ENCODE data around the gene ZNF513. TPM values are rescaled to one million over a fixed set of nuclear protein-coding genes. Genes with fewer than 3 reads are reported as not detected.
A peak's percentile ranks its signal among the peaks of the same experiment; 100 is the strongest.

ZNF513 gene
- total RNA-seq, 3 donors from 2014 or later (not counting 1 experiment from before 2014, with no cell fraction given) = 24.2 to 28.1 (median 26.1) TPM

DNA sequence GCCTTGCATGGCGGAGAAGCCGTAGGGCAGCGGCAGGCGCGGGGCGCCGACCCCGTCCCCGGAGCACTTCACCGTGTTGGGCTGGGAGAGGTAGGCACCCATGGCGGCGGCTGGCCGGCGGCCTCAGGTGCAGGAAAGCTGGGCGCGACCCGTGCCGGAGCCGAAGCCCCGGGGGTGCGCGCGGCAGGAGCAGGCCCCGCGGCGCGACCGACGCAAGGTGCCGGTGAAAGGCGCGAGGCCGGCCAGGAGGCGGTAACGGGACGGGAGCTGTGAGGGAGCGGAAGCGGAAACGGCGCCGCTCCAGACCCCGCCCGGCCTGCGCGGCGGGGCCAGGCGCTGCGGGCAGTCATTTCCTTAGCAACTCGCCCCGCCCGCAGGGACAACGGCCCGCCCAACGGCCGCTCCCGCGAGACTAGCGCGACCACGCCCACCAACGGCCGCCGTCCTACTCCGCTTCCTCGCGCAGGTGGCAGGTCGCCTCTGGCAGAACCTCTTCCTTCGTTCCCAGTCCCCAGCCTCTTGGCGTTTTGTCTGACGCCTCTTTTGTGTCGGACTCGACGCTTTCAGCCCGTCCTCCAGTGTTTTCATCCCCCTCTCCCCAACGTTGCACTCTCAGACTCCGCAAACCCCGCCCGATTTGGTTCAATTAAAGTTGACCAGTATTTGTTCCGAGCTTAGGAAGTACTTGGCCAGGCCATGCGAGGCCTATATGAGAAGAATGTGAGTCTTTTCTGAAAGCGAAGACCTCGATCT is 29.0 kb upstream of the ZNF513 start, which contains the start of gene PPM1G:
Gene PPM1G (minus strand): TSS at position 271 of the 753 bp plus-strand sequence. CDS start 169 bp downstream, at position 102.
- intact Hi-C loops (cut with micrococcal nuclease) = loop anchor here (1.0 to 2.0 kb wide), 4 partner anchors 18 to 79 kb away; partner anchors contain the start of genes EIF2B4, IFT172, NRBP1 and SNX17
- no peaks in the 10 kb centered on the region for H3K36me3 ChIP-seq (ENCODE audit: control insufficient read depth, insufficient read depth, low read length)
- H3K27me3 Mint-ChIP-seq (ENCODE audit: low read depth in 2 of 2) = peaks cover 10 to 13% of the 10 kb centered on the region in 2 donors
- peaks cover 27% of the 10 kb centered on the region for H3K4me1 ChIP-seq (ENCODE audit: control insufficient read depth, insufficient read depth, low read length)
- no peaks in the 10 kb centered on the region for H3K9me3 ChIP-seq (ENCODE audit: control insufficient read depth, insufficient read depth, low read length)
- peaks cover 30 to 38% of the 10 kb centered on the region in 2 donors for H3K4me1 Mint-ChIP-seq
- 2% methylated on average over 82 of the region's 82 CpGs for WGBS (ENCODE audit: insufficient coverage)
- TF ChIP-seq, protein P1, sequence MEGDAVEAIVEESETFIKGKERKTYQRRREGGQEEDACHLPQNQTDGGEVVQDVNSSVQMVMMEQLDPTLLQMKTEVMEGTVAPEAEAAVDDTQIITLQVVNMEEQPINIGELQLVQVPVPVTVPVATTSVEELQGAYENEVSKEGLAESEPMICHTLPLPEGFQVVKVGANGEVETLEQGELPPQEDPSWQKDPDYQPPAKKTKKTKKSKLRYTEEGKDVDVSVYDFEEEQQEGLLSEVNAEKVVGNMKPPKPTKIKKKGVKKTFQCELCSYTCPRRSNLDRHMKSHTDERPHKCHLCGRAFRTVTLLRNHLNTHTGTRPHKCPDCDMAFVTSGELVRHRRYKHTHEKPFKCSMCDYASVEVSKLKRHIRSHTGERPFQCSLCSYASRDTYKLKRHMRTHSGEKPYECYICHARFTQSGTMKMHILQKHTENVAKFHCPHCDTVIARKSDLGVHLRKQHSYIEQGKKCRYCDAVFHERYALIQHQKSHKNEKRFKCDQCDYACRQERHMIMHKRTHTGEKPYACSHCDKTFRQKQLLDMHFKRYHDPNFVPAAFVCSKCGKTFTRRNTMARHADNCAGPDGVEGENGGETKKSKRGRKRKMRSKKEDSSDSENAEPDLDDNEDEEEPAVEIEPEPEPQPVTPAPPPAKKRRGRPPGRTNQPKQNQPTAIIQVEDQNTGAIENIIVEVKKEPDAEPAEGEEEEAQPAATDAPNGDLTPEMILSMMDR (IDR thresholded peaks at IDR 0.05) = no peak
- no peaks in the 10 kb centered on the region for H3K27me3 ChIP-seq (ENCODE audit: control insufficient read depth, insufficient read depth, low read length)
- H3K4me3 ChIP-seq (ENCODE audit: low read length) = peak within 1 kb of the TSS; percentile 91
- H3K27ac Mint-ChIP-seq = peak within 1 kb of the TSS; percentile 92 to 93
- peak within 1 kb of the TSS; percentile 90 for H3K4me3 Mint-ChIP-seq
- ATAC-seq = peak; percentile 95 to 100 (median 97)
- no peaks in the 10 kb centered on the region for H3K9me3 Mint-ChIP-seq
- DNase-seq = peak; percentile 97 to 98
- peak within 1 kb of the TSS; percentile 79 for H3K27ac ChIP-seq (ENCODE audit: low read length)
- H3K36me3 Mint-ChIP-seq = no peaks in the 10 kb centered on the region

DNA sequence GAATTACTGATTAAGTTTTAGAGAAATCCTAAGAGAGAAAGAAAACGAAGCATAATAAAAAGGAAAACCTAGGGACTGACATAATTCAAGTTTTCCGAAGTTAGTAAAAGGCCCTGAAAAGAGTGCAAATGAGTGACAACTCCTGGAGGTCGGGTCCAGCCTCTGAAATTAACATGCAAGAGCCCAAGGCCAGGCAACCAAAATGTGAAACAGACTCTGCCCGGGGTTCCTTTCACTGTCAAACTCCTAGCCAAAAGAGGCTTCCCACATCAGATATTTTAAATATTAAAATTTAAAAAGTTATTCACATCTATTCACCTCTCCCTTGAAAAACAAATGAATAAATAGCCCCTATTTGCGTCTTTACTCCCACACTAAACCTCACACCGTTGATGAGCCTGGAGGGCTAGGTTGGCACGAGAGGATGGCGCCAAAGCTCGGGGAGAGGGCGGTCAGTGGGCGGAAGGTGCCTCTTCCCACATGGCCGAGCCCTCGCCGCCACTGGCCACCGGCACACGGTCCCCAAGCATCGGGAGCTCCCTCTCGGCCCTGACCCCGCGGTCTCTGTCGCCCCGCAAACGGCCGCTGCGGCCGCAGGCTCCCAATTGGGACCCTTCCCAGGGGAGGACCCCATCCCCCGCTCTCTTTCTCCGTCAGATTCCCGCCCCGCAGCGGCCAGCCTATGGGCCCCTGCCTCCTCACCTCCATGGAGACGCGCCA is 28.2 kb upstream of the ZNF513 start:
- peak overlapping the region; percentile 79 for H3K27ac ChIP-seq (ENCODE audit: low read length)
- peaks cover 27% of the 10 kb centered on the region for H3K4me1 ChIP-seq (ENCODE audit: control insufficient read depth, insufficient read depth, low read length)
- intact Hi-C loops (cut with micrococcal nuclease) = loop anchor here (1.0 to 2.0 kb wide), 4 partner anchors 17 to 80 kb away; partner anchors contain the start of genes EIF2B4, IFT172, NRBP1 and SNX17
- Mint-ChIP-seq H3K27ac (peak overlapping the region; percentile 92 to 93), H3K9me3 (no peaks in the 10 kb centered on the region), H3K4me1 (peaks cover 30 to 38% of the 10 kb centered on the region in 2 donors), H3K27me3 (ENCODE audit: low read depth in 2 of 2) (peaks cover 10 to 13% of the 10 kb centered on the region in 2 donors), H3K4me3 (peak overlapping the region; percentile 90), H3K36me3 (no peaks in the 10 kb centered on the region)
- ATAC-seq (peak; percentile 6 to 20 (median 7)), DNase-seq (peak in 1 of 2 donors; percentile 38)
- TF ChIP-seq, protein P1 (IDR thresholded peaks at IDR 0.05) = no peak
- H3K9me3 ChIP-seq (ENCODE audit: control insufficient read depth, insufficient read depth, low read length) = no peaks in the 10 kb centered on the region
- H3K4me3 ChIP-seq (ENCODE audit: low read length) = peak overlapping the region; percentile 91
- under 1% methylated on average over 32 of the region's 33 CpGs for WGBS (ENCODE audit: insufficient coverage)
- H3K36me3 ChIP-seq (ENCODE audit: control insufficient read depth, insufficient read depth, low read length) = no peaks in the 10 kb centered on the region
- H3K27me3 ChIP-seq (ENCODE audit: control insufficient read depth, insufficient read depth, low read length) = no peaks in the 10 kb centered on the region

DNA sequence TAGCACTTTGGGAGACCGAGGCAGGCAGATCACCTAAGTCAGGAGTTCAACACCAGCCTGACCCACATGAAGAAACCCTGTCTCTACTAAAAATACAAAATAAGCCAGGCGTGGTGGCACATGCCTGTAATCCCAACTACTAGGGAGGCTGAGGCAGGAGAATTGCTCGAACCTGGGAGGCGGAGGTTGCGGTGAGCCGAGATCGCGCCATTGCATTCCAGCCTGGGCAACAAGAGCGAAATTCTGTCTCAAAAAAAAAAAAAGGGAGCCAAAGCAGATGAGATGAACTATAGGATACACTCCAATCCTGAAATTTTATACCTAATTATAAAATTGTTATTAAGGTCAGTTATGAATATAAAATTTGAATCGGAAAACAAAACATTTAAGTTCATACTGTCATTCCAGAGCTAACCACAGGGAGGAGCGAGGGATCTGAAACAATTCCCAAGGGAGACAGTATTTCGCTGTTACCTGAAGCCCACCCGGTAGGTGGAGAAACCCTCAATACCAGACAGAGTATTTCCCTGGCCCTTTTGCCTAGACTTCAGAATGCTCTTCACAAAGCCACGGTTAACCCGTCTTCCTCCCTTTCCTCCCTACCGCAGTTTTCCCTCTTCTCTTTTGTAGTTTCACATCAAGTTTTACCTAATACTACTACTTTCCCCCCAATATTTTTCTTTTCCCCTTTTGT is 27.4 kb upstream of the ZNF513 start:
- Mint-ChIP-seq H3K9me3 (no peaks in the 10 kb centered on the region), H3K4me3 (peak overlapping the region; percentile 90), H3K36me3 (no peaks in the 10 kb centered on the region), H3K4me1 (peaks cover 30 to 38% of the 10 kb centered on the region in 2 donors), H3K27me3 (ENCODE audit: low read depth in 2 of 2) (peaks cover 9 to 12% of the 10 kb centered on the region in 2 donors), H3K27ac (peak overlapping the region; percentile 92 to 93)
- Histone ChIP-seq H3K4me3 (ENCODE audit: low read length) (no peak overlapping the region), H3K36me3 (ENCODE audit: control insufficient read depth, insufficient read depth, low read length) (no peaks in the 10 kb centered on the region), H3K27ac (ENCODE audit: low read length) (no peak overlapping the region), H3K27me3 (ENCODE audit: control insufficient read depth, insufficient read depth, low read length) (no peaks in the 10 kb centered on the region), H3K9me3 (ENCODE audit: control insufficient read depth, insufficient read depth, low read length) (no peaks in the 10 kb centered on the region), H3K4me1 (ENCODE audit: control insufficient read depth, insufficient read depth, low read length) (peaks cover 27% of the 10 kb centered on the region)
- peak in 1 of 2 donors; percentile 24 for DNase-seq
- ATAC-seq = no peak
- TF ChIP-seq, protein P1 (IDR thresholded peaks at IDR 0.05) = no peak
- WGBS (ENCODE audit: insufficient coverage) = 58% methylated on average over 15 of the region's 16 CpGs
- intact Hi-C loops (cut with micrococcal nuclease) = loop anchor here (2.0 kb wide), 1 partner anchor 81 kb away; the partner anchor contains the start of gene IFT172
